GM23248 (cell line): Measurements from ENCODE around the gene PTPRE. TPM values are rescaled to one million over a fixed set of nuclear protein-coding genes. Genes with fewer than 3 reads are reported as not detected.

Experiments
- DNase-seq: peaks from one replicate; pipeline ENCODE4 v3.0.0-alpha.2; 2015
- H2AFZ ChIP-seq: fragments of 200-600 bp; sonication (generic); 2 replicates; pipeline ENCODE4 v1.6.1; 2016; ENCODE audit warnings: antibody characterized with exemption
- H3F3A ChIP-seq: fragments of 200-600 bp; sonication (generic); 2 replicates; pipeline ENCODE4 v1.6.1; 2016; ENCODE audit warnings: mild to moderate bottlenecking, antibody characterized with exemption, mixed run types; ENCODE audit not compliant: insufficient read depth
- H3K27ac ChIP-seq: fragments of 200-600 bp; sonication (generic); 2 replicates; pipeline ENCODE4 v1.5.1; 2016; ENCODE audit warnings: mild to moderate bottlenecking
- H3K27me3 ChIP-seq: fragments of 200-600 bp; sonication (generic); replicated peaks from 2 replicates; pipeline ENCODE4 v1.6.1; 2016; ENCODE audit warnings: mild to moderate bottlenecking; ENCODE audit not compliant: insufficient read depth
- H3K36me3 ChIP-seq: fragments of 200-600 bp; sonication (generic); 2 replicates; pipeline ENCODE4 v1.6.1; 2016; ENCODE audit warnings: low read depth, mild to moderate bottlenecking
- H3K4me1 ChIP-seq: fragments of 200-600 bp; sonication (generic); 2 replicates; pipeline ENCODE4 v1.6.1; 2016; ENCODE audit warnings: mild to moderate bottlenecking; ENCODE audit not compliant: insufficient read depth
- H3K4me2 ChIP-seq: fragments of 200-600 bp; sonication (generic); one replicate; pipeline ENCODE4 v1.6.1; 2016; ENCODE audit warnings: mild to moderate bottlenecking; ENCODE audit not compliant: unreplicated experiment
- H3K4me3 ChIP-seq: fragments of 200-600 bp; sonication (generic); 2 replicates; pipeline ENCODE4 v1.5.1; 2016; ENCODE audit warnings: mild to moderate bottlenecking
- H3K79me2 ChIP-seq: fragments of 200-600 bp; sonication (generic); 2 replicates; pipeline ENCODE4 v1.6.1; 2016; ENCODE audit warnings: mild to moderate bottlenecking; ENCODE audit not compliant: insufficient read depth
- H3K9ac ChIP-seq: fragments of 200-600 bp; sonication (generic); 2 replicates; pipeline ENCODE4 v1.6.1; 2016; ENCODE audit warnings: mild to moderate bottlenecking
- H3K9me2 ChIP-seq: fragments of 200-600 bp; sonication (generic); 2 replicates; pipeline ENCODE4 v1.6.1; 2016; ENCODE audit warnings: mixed run types, mild to moderate bottlenecking, moderate library complexity; ENCODE audit not compliant: insufficient read depth
- H3K9me3 ChIP-seq: fragments of 200-600 bp; sonication (generic); one replicate; pipeline ENCODE4 v1.6.1; 2017; ENCODE audit warnings: low read depth
- H4K20me1 ChIP-seq: fragments of 200-600 bp; sonication (generic); 2 replicates; pipeline ENCODE4 v1.6.0; 2016; ENCODE audit not compliant: insufficient read depth
- EZH2 ChIP-seq: fragments of 200-600 bp; sonication (generic); IDR thresholded peaks from 2 replicates; pipeline ENCODE4 v1.6.1; 2018; ENCODE audit warnings: antibody characterized with exemption, mild to moderate bottlenecking; ENCODE audit not compliant: insufficient read depth, poor library complexity, severe bottlenecking
- EZH2phosphoT487 ChIP-seq: fragments of 200-600 bp; sonication (generic); IDR thresholded peaks from 2 replicates; pipeline ENCODE4 v1.6.1; 2018; ENCODE audit warnings: antibody characterized with exemption, moderate library complexity, mild to moderate bottlenecking, low read depth; ENCODE audit not compliant: insufficient read depth
- WGBS, 2 experiments: methylation state at CpG; one replicate each; pipeline ENCODE4 v1.1.6; 2015 to 2017; ENCODE audit warnings: low lambda C conversion rate in 2 of 2, low coverage in 1 of 2; ENCODE audit errors: missing lambda C conversion rate in 2 of 2; 5-methylcytosine and 5-hydroxymethylcytosine counted together
- in situ Hi-C: fragments of 300-500 bp; cut with MboI; formaldehyde crosslinking; loops from 2 replicates; pipeline ENCODE4 v1.15.0; 2020
- polyA plus RNA-seq: library from polyadenylated mRNA; unstranded; fragments of >200 nt; fragmentation: Nextera tagmentation; extraction: Ambion mirVana; gene quantifications from 2 replicates; pipeline ENCODE4 v1.2.1, GENCODE V29; 2016
- total RNA-seq: library from RNA; depleted of rRNA; stranded (reverse); fragments of >200 nt; shearing (Covaris generic); gene quantifications from 2 replicates; pipeline ENCODE4 v1.2.3, GENCODE V29; 2014

PTPRE gene
- total and polyA plus RNA-seq, 2 experiments from 2014 or later, result 2.7 to 4.7 TPM

DNA sequence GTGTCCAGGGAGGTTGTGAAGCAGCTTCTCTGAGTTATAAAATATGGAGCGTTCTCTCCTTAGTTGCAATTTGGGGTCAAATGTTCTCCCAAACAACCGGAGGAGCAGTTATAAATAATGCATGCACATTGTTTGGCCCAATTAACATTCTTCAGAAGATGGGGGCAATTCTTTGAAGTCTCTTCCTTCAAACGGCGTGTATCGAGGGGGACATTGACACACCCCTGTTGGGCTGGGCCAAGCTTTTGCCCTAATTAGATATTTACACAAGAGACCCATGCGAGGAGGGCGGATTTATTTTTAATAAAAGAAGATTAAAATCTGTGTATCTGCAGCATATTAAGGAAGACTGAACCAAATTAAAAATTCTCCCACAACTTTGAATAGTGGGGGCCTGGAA is 107.3 kb downstream of the PTPRE start:
- Histone ChIP-seq H4K20me1 (no peaks in the 10 kb centered on the region), H3K27ac (no peak overlapping the region), H3K4me3 (no peak overlapping the region), H3K4me2 (no peak overlapping the region), H3K9me3 (no peaks in the 10 kb centered on the region), H3K9ac (no peak overlapping the region), H3K9me2 (no peaks in the 10 kb centered on the region), H2AFZ (no peak overlapping the region), H3F3A (no peaks in the 10 kb centered on the region), H3K79me2 (no peaks in the 10 kb centered on the region), H3K36me3 (no peaks in the 10 kb centered on the region), H3K27me3 (no peaks in the 10 kb centered on the region), H3K4me1 (no peaks in the 10 kb centered on the region)
- in situ Hi-C loops, result no loop called here
- WGBS, 2 experiments, result 74 to 77% methylated on average over 7 of the region's 7 CpGs
- DNase-seq, result no peak
- TF ChIP-seq EZH2phosphoT487 (no peak), EZH2 (no peak)

DNA sequence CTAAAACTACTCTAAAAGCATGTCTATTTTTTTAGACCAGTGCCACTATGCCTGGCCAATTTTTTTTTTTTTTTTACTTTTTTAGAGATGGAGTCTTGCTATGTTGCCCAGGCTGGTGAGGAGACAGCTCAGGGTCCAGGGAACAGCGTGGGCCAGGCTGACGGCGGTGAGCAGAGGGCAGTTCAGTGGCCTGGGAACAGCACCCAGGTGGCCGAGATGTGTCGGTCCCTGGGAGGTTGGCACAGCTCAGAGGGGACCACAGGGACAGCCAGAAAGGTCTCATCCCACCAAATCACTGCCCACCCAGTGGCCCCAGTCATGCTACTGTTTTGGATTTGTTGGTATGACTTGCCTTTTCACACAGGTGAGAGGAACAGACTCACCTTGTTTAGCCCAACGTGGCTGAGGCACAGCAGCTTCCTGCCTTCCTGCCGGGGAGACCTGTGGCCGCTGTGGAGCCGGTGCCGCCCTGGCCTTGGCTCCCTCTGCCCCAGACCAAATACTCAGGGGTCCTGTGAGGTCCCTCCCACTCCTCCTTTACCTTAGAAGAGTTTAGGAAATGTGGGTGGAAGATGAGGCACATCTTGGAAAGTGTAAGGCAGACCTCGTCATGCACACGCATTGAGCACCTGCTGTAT is 109.6 kb downstream of the PTPRE start:
- Histone ChIP-seq H3K4me1 (no peaks in the 10 kb centered on the region), H3K9me3 (no peaks in the 10 kb centered on the region), H3K9me2 (no peaks in the 10 kb centered on the region), H3K27ac (no peak overlapping the region), H3K27me3 (no peaks in the 10 kb centered on the region), H3K36me3 (no peaks in the 10 kb centered on the region), H3K9ac (no peak overlapping the region), H2AFZ (no peak overlapping the region), H3K4me3 (no peak overlapping the region), H3K4me2 (no peak overlapping the region), H3K79me2 (no peaks in the 10 kb centered on the region), H4K20me1 (no peaks in the 10 kb centered on the region), H3F3A (no peaks in the 10 kb centered on the region)
- TF ChIP-seq EZH2phosphoT487, result no peak
- TF ChIP-seq EZH2, result no peak
- in situ Hi-C loops, result no loop called here
- DNase-seq, result no peak
- WGBS, 2 experiments, result 80 to 89% methylated on average over 11 to 12 of the region's 12 CpGs

DNA sequence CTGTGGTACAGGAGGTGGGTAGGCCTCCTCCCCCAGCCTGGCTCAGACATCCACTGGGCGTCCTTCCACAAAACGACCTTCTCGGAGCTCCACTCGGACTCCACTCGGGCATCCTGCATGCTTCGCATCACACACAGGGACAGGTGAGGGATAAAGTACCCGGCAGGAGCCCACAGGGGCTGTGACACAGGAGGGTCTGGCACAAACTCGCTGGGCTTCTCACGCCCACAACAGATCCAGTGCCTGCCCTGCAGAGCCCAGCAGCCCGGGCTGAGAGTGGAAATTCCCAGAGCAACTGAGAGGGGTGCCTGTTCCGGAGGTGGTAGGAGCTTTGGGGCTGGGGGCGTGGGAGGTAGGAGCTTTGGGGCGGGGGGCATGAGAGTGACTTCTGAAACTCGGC is 110.9 kb downstream of the PTPRE start:
- Histone ChIP-seq H3K4me3 (no peak overlapping the region), H3K9me2 (no peaks in the 10 kb centered on the region), H3K36me3 (no peaks in the 10 kb centered on the region), H3K9ac (no peak overlapping the region), H3K27ac (no peak overlapping the region), H3K9me3 (no peaks in the 10 kb centered on the region), H2AFZ (no peak overlapping the region), H3K4me1 (no peaks in the 10 kb centered on the region), H3K27me3 (no peaks in the 10 kb centered on the region), H3F3A (no peaks in the 10 kb centered on the region), H4K20me1 (no peaks in the 10 kb centered on the region), H3K4me2 (no peak overlapping the region), H3K79me2 (no peaks in the 10 kb centered on the region)
- 51 to 55% methylated on average over 12 to 14 of the region's 14 CpGs for WGBS, 2 experiments
- TF ChIP-seq EZH2 (no peak), EZH2phosphoT487 (no peak)
- in situ Hi-C loops, result no loop called here
- no peak for DNase-seq

DNA sequence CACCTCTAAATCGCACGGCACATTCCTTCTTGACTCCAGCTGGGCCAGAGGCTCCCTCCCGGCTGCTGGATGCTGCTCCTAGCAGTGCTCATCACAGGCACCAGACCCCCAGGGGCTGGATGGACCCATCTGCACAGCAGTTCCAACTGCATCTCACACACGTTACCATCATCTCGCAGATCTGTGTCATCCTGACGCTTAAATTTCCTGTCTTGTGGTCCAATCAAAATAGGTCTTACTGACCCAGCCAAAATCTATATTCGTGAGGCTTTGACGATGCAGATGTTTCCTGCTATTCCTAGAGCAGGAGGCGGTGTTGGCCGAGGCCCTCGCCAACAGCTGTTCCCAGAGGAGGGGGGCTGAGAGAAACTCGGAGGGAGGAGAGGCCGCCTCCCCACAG is 111.3 kb downstream of the PTPRE start:
- no peaks in the 10 kb centered on the region for H3K9me3 ChIP-seq
- H3K79me2 ChIP-seq, result no peaks in the 10 kb centered on the region

More for the DNA sequence above, 111.3 kb downstream of the PTPRE start:
- H3K4me3 ChIP-seq, result no peak overlapping the region
- no peak overlapping the region for H3K9ac ChIP-seq
- WGBS, 2 experiments, result 47 to 49% methylated on average over 13 of the region's 13 CpGs
- no peaks in the 10 kb centered on the region for H3K36me3 ChIP-seq
- no peak overlapping the region for H2AFZ ChIP-seq
- H4K20me1 ChIP-seq, result no peaks in the 10 kb centered on the region
- H3K9me2 ChIP-seq, result no peaks in the 10 kb centered on the region
- H3F3A ChIP-seq, result no peaks in the 10 kb centered on the region
- no peak overlapping the region for H3K4me2 ChIP-seq
- H3K27ac ChIP-seq, result no peak overlapping the region
- no peak for TF ChIP-seq EZH2phosphoT487
- TF ChIP-seq EZH2, result no peak
- no peaks in the 10 kb centered on the region for H3K4me1 ChIP-seq
- in situ Hi-C loops, result no loop called here
- DNase-seq, result no peak
- no peaks in the 10 kb centered on the region for H3K27me3 ChIP-seq
